ENCODE measurements around the gene ANKDD1B.

GRCh38 chr5:75677607-75678006 lies 66.4 kb downstream of the ANKDD1B start:
- no peak for TF ChIP-seq CTCF (IDR thresholded peaks at IDR 0.05)
- no peak for TF ChIP-seq POLR2A (IDR thresholded peaks at IDR 0.05)

Data from testis (tissue), 2 donors.